ENCODE data around the gene CYSTM1. TPM values are rescaled to one million over a fixed set of nuclear protein-coding genes. Genes with fewer than 3 reads are reported as not detected.

CYSTM1 gene
- total RNA-seq, 1 donor from 2014 or later: 17.2 TPM

DNA sequence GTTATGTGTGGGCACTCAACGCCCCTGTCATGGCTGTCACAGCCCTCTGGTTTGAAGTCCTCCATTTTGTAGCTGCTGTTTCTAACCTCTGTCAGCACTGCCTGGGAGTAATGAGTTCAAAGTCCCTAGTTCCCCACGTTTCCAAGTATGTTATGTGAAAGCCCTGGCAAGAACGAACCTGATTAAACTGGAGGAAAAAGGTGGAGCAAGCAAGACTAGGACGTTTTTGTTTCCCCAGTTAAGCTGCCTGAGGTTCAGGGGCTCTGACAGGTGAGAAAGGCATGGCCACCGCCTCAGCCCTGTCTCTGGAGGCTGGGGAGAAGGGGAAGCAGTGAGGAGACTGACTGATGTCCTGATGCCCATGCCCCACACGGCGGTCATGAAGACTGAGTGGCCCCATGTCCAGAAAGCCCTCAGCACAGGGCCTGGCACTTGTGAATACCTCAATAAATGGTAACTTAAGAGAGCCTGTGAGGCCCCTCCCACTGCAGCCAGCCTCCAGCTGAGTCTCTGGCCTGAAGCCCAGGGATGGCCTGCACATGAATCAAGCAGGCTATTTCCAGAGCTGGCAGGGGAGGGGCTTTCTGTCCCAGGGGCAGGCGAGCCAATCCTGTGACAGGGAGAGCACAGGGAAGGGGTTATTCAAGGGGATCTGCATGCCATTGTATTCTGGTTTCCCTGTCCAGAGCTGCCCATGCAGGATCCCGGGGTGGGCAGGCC is 66.2 kb downstream of the CYSTM1 start:
- no peak for DNase-seq (ENCODE audit: low spot score)
- intact Hi-C loops (cut with micrococcal nuclease): loop anchor here (1.0 kb wide), 2 partner anchors 110 to 116 kb away; no protein-coding TSS in a partner anchor
- peaks cover 8% of the 10 kb centered on the region for H3K36me3 Mint-ChIP-seq (ENCODE audit: low read depth)
- H3K9me3 Mint-ChIP-seq: no peaks in the 10 kb centered on the region
- no peak overlapping the region for H3K27ac Mint-ChIP-seq
- H3K27me3 Mint-ChIP-seq (ENCODE audit: insufficient read depth): no peaks in the 10 kb centered on the region
- peaks cover 19% of the 10 kb centered on the region for H3K4me1 Mint-ChIP-seq (ENCODE audit: low read depth)
- H3K4me3 Mint-ChIP-seq: no peak overlapping the region

DNA sequence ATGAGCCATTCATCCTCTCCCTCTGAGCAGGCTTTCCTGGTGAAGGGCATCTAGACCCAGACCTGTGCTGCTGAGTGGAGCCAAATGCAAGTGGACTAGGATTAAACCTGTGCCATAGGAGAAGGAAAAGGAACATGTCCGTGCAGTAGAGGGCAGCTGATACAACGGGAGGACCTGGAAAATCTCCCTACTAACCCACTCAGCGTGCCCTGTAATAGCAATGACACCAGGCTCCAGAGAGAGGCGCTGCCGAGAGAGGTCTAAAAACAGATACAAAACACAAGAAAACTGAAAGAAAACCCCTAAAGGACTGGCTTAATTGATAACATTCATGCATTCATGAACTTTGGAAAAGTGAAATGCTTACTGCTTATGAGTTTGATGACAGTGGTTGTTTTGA is 67.1 kb downstream of the CYSTM1 start:
- Mint-ChIP-seq H3K27ac (no peak overlapping the region), H3K9me3 (no peaks in the 10 kb centered on the region), H3K36me3 (ENCODE audit: low read depth) (peaks cover 8% of the 10 kb centered on the region), H3K27me3 (ENCODE audit: insufficient read depth) (no peaks in the 10 kb centered on the region), H3K4me1 (ENCODE audit: low read depth) (peaks cover 29% of the 10 kb centered on the region), H3K4me3 (no peak overlapping the region)
- no peak for DNase-seq (ENCODE audit: low spot score)
- intact Hi-C loops (cut with micrococcal nuclease): no loop called here

DNA sequence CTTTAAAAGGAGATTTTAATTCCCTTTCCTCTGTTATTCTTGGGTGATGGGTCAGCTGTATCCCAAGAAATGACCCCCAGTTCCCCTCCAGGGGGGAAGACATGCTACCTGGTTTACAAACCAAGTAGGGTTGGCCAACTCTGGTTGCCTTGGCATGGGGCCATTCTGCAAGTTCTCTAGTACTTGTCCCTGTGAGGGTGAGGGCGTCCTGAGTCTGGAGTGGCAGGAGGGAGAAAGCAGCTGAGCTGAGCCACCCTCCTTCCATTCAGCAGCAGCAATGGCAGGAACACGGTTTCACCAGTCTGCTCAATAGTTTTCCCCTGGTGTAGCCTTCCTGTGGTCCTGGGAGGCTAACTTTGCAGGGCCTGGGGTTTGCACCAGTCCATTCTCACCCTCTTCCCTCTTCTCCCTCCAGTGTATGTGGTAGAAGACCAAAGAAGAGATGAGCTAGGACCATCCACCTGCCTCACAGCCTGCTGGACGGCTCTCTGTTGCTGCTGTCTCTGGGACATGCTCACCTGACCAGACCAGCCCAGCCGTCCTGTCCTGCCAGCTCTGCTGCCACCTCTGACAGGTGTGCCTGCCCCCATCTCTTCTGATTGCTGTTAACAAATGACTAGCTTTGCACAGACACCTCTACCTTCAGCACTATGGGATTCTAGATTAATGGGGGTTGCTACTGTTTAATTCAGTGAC is 68.0 kb downstream of the CYSTM1 start:
- intact Hi-C loops (cut with micrococcal nuclease): no loop called here
- no peak overlapping the region for H3K27ac Mint-ChIP-seq
- peaks cover 8% of the 10 kb centered on the region for H3K36me3 Mint-ChIP-seq (ENCODE audit: low read depth)
- no peak for DNase-seq (ENCODE audit: low spot score)
- H3K27me3 Mint-ChIP-seq (ENCODE audit: insufficient read depth): no peaks in the 10 kb centered on the region
- H3K4me3 Mint-ChIP-seq: no peak overlapping the region
- peaks cover 33% of the 10 kb centered on the region for H3K4me1 Mint-ChIP-seq (ENCODE audit: low read depth)
- no peaks in the 10 kb centered on the region for H3K9me3 Mint-ChIP-seq

DNA sequence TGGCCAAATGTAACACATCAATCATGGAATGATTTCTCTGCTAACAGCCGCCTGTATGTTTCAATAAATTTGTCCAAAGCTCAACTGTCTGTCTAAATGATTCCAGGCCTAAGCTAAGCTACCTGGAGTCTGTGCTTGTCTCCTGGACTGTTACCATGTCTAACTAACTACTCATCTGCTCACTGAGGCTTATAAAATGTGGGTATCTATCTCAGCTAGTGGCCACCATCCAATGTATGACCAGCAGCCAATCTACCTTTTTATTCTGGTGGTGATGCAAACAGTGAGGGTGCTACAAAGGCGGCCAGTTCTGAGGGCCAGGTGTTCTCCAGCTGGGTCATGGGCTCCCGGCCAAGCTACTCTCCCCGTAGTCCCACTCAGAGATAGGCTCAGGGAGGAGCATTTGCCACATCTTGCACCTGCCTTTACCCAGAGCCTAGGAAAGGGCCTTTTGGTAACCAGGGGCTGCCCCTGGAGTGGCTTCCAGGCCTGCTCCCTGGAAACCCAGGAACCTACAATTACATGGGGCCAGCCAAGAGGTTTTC is 68.8 kb downstream of the CYSTM1 start:
- DNase-seq (ENCODE audit: low spot score): no peak
- Mint-ChIP-seq H3K4me1 (ENCODE audit: low read depth) (peaks cover 34% of the 10 kb centered on the region), H3K36me3 (ENCODE audit: low read depth) (peaks cover 10% of the 10 kb centered on the region), H3K27ac (no peak overlapping the region), H3K27me3 (ENCODE audit: insufficient read depth) (no peaks in the 10 kb centered on the region), H3K4me3 (no peak overlapping the region), H3K9me3 (no peaks in the 10 kb centered on the region)
- intact Hi-C loops (cut with micrococcal nuclease): loop anchor here (1.0 kb wide), 4 partner anchors 60 to 477 kb away; partner anchors contain the start of gene PFDN1

DNA sequence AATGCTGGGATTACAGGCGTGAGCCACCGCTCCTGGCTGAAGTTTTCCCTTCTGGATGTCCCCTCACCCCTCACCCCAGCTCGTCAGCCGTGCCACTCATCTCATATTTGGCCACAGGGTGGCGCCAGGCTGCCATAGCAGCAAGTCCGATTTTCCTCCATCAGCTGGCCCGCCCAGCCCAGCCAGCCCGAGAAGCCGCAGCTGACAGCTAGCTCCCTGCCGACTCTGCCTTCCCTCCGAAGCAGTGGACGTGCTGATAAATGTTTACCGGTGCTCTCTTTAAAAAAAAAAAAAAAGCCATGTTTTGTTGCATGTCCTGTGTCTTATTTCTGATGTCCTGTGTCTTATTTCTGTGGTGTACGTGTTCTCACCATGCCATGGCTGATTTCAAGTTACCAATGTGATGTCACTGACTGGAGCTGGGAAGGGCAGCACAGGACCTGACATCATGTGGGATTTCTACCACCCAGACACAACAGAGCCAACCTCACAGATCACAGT is 69.6 kb downstream of the CYSTM1 start:
- DNase-seq (ENCODE audit: low spot score): peak; percentile 72
- H3K4me1 Mint-ChIP-seq (ENCODE audit: low read depth): peaks cover 42% of the 10 kb centered on the region
- H3K27ac Mint-ChIP-seq: no peak overlapping the region
- intact Hi-C loops (cut with micrococcal nuclease): loop anchor here (1.0 kb wide), 4 partner anchors 59 to 476 kb away; partner anchors contain the start of gene PFDN1
- peak overlapping the region; percentile 38 for H3K4me3 Mint-ChIP-seq
- no peaks in the 10 kb centered on the region for H3K27me3 Mint-ChIP-seq (ENCODE audit: insufficient read depth)
- no peaks in the 10 kb centered on the region for H3K9me3 Mint-ChIP-seq
- H3K36me3 Mint-ChIP-seq (ENCODE audit: low read depth): peaks cover 10% of the 10 kb centered on the region

DNA sequence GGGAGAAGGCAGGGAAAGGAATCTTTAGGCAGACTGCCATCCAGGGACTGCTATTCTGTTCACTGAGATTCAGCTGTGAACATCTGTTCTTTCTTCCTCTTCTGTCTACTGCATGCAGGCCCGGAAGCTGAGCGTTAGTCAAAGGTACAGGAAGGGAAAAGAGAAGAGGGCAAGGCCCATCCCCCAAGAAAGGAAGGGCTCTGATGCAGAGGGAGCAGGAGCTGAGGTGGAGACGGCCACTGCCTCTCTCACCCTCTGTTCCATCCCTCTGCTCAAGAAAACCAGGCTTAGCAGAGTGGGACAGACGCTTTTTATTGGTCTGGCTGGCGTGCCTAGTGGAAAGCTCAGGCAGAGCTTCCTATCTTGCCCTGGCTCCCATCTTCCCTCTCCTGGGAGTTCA is 70.4 kb downstream of the CYSTM1 start:
- no peak for DNase-seq (ENCODE audit: low spot score)
- intact Hi-C loops (cut with micrococcal nuclease): no loop called here
- Mint-ChIP-seq H3K9me3 (no peaks in the 10 kb centered on the region), H3K27me3 (ENCODE audit: insufficient read depth) (no peaks in the 10 kb centered on the region), H3K27ac (peak overlapping the region; percentile 42), H3K4me1 (ENCODE audit: low read depth) (peaks cover 50% of the 10 kb centered on the region), H3K36me3 (ENCODE audit: low read depth) (peaks cover 14% of the 10 kb centered on the region), H3K4me3 (no peak overlapping the region)

DNA sequence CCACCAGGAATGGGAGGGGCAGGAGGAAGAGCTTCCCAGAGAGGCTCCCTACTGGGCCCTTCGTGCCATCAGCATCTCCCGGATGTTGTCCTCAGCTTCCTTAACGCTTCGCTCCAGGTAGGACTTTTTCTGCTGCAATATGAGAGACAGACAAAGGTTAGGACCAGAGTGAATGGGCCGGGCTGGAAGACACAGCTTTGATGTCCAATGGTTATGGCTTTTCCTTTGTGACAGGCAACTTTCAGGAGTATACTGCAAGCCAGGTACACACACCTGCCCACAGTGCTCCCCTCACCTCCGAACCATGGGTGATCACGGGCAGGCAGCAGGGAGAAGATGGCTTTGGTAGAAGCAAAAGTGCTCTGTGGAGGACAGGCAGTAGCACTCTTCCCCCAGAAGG is 70.9 kb downstream of the CYSTM1 start:
- Mint-ChIP-seq H3K4me1 (ENCODE audit: low read depth) (peaks cover 54% of the 10 kb centered on the region), H3K4me3 (no peak overlapping the region), H3K27ac (peak overlapping the region; percentile 8), H3K27me3 (ENCODE audit: insufficient read depth) (no peaks in the 10 kb centered on the region), H3K9me3 (no peaks in the 10 kb centered on the region), H3K36me3 (ENCODE audit: low read depth) (peaks cover 16% of the 10 kb centered on the region)
- intact Hi-C loops (cut with micrococcal nuclease): no loop called here
- DNase-seq (ENCODE audit: low spot score): no peak

DNA sequence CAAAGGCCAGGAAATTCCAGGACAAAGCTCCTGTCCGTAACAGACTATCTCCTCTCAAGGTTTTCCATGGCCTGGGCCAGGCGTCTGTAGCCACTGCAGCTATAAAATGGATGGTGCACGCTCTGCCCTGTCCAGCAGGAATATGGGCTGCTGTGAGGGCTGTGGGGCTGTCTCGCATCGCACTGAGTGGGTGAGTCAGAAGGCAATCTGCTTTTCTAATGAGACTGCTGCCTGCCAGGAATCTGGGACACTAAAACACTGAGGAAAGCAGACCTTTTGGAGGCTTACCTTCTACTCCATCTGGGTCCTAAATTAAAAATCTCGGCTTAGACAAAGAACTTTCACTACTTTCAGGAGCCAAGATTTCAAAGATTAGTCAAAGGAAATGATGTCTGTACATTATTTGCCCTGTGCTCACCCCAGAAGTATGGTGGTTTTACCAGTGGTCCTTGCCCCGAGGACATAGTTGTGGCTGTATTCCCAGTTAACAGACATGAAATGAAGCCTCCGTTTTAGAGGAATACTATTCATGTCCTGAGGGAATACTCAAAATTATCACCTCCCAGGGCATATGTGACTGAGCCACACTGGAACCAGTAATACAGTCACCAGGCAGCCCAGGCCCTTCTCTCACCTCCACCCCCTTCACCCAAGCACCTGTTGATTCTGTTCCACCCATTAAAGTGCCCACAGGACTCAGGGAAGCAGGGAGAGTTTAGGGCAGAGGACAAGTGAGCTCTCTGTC is 71.6 kb downstream of the CYSTM1 start:
- no peaks in the 10 kb centered on the region for H3K9me3 Mint-ChIP-seq
- H3K27ac Mint-ChIP-seq: no peak overlapping the region
- no peaks in the 10 kb centered on the region for H3K27me3 Mint-ChIP-seq (ENCODE audit: insufficient read depth)
- H3K4me3 Mint-ChIP-seq: no peak overlapping the region
- peaks cover 20% of the 10 kb centered on the region for H3K36me3 Mint-ChIP-seq (ENCODE audit: low read depth)
- intact Hi-C loops (cut with micrococcal nuclease): no loop called here
- no peak for DNase-seq (ENCODE audit: low spot score)
- peaks cover 59% of the 10 kb centered on the region for H3K4me1 Mint-ChIP-seq (ENCODE audit: low read depth)

DNA sequence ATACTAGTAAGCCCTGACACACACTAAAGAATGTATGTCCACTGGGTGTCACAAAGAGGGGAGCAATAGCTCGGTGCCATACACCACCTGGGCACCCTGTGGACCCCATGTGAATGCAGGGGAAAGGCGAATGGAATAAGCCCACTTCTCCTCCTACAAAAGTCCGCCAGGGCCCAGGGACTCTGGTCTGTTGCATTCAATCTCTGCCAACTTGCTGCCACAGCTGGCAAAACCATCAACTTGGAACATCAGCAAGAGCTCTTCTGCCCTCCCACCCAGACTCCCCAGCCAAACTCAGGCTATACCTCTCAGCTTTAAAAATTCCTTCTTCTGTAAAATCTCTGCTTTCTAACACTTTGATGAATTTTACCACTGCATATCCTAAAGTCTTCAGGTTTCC is 73.4 kb downstream of the CYSTM1 start:
- intact Hi-C loops (cut with micrococcal nuclease): no loop called here
- H3K9me3 Mint-ChIP-seq: no peaks in the 10 kb centered on the region
- H3K4me1 Mint-ChIP-seq (ENCODE audit: low read depth): peaks cover 78% of the 10 kb centered on the region
- H3K36me3 Mint-ChIP-seq (ENCODE audit: low read depth): peaks cover 22% of the 10 kb centered on the region
- no peak overlapping the region for H3K4me3 Mint-ChIP-seq
- no peak for DNase-seq (ENCODE audit: low spot score)
- H3K27ac Mint-ChIP-seq: no peak overlapping the region
- H3K27me3 Mint-ChIP-seq (ENCODE audit: insufficient read depth): no peaks in the 10 kb centered on the region

DNA sequence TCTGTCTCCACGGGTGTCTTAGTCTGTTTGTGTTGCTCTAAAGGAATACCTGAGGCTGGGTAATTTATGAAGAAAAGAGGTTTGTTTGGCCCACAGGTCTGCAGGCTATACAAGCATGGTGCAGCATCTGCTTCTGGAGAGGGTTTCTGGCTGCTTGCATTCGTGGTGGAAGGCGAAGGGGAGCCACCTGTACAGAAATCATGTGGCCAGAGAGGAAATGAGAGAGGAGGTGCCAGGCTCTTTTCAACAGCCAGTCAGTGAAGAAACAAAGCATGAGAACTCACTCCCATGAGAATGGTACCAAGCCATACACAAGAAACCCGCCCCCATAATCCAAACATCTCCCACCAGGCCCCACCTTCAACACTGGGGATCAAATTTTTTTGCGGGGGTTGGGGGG is 74.5 kb downstream of the CYSTM1 start:
- no peak for DNase-seq (ENCODE audit: low spot score)
- H3K27me3 Mint-ChIP-seq (ENCODE audit: insufficient read depth): no peaks in the 10 kb centered on the region
- H3K27ac Mint-ChIP-seq: peak overlapping the region; percentile 31
- peaks cover 78% of the 10 kb centered on the region for H3K4me1 Mint-ChIP-seq (ENCODE audit: low read depth)
- intact Hi-C loops (cut with micrococcal nuclease): no loop called here
- H3K36me3 Mint-ChIP-seq (ENCODE audit: low read depth): peaks cover 22% of the 10 kb centered on the region
- no peaks in the 10 kb centered on the region for H3K9me3 Mint-ChIP-seq
- H3K4me3 Mint-ChIP-seq: no peak overlapping the region

DNA sequence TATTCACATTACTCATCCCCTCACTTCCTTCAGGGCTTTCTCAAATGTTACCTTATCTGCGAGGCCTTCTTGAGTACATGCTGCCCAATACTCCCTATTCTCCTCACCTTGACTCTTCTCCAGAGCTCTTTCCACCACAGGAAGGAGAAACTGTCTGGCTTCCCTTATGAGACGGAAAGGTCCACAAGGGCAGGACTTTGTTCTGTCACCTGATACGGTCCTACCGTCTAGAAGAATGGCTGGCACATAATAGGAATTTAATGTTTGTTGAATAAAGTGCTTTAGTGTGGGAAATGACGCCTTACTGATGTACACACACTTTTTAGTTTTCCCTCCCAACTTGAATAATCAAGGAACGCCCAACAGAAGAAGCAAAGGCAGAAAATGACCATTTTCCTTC is 75.4 kb downstream of the CYSTM1 start:
- Mint-ChIP-seq H3K36me3 (ENCODE audit: low read depth) (peaks cover 18% of the 10 kb centered on the region), H3K4me1 (ENCODE audit: low read depth) (peaks cover 70% of the 10 kb centered on the region), H3K9me3 (no peaks in the 10 kb centered on the region), H3K27ac (peak overlapping the region; percentile 36), H3K27me3 (ENCODE audit: insufficient read depth) (no peaks in the 10 kb centered on the region), H3K4me3 (peak overlapping the region; percentile 24)
- no peak for DNase-seq (ENCODE audit: low spot score)
- intact Hi-C loops (cut with micrococcal nuclease): loop anchor here (5.0 to 10.0 kb wide), 2 partner anchors 304 to 387 kb away; partner anchors contain the start of genes SRA1 and TMCO6

DNA sequence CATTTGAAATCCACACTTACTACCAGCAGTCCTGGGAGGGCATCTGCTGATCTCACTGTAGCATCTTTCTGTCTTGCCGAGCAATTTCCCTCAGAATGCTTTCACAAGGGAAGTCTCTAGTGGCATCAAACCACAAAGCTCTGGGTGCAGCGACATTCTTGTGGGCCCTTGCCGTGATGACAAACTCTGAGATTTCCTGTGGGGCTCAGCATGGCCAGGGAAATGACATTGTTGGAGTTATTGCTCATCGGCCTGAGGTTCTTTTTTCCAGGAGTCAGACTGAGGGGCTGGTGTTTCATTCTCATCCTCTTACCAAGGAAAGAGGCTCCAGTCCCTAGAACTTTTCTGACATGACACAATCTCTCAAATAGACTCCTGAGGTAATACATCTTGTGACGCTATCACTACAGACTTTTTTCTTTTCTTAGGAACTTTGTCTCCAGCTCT is 76.6 kb downstream of the CYSTM1 start:
- peak; percentile 69 for DNase-seq (ENCODE audit: low spot score)
- intact Hi-C loops (cut with micrococcal nuclease): loop anchor here (1.0 to 10.0 kb wide), 8 partner anchors 10 to 386 kb away; partner anchors contain the start of genes ANKHD1, CYSTM1, HBEGF and PFDN1
- Mint-ChIP-seq H3K4me1 (ENCODE audit: low read depth) (peaks cover 58% of the 10 kb centered on the region), H3K27ac (peak overlapping the region; percentile 78), H3K27me3 (ENCODE audit: insufficient read depth) (no peaks in the 10 kb centered on the region), H3K9me3 (no peaks in the 10 kb centered on the region), H3K4me3 (peak overlapping the region; percentile 66), H3K36me3 (ENCODE audit: low read depth) (peaks cover 15% of the 10 kb centered on the region)
